Measurements from ENCODE around the gene FAR2.

Gene FAR2

DNA sequence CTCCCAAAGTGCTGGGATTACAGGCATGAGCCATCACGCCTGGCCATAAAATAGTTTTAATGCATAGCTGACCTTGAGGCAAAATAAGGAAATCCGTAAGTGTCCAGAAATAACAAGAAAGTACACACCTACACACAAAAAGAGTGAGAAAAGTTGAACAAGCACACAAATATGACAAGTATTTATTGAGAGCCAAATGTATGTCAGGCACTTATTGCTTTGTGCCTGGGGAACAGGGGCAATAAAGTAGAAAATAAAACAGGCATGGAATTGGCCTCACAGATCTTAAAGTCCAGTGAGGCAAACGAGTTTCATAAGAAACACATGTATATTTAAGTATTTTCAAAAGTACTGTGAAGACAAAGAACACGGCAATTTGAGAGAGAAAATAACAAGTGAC lies 128.2 kb downstream of the FAR2 start:
- Histone ChIP-seq H3K4ac (ENCODE audit: low read depth in 1 of 2, low read length in 2 of 2) (no peak overlapping the region), H3K4me2 (ENCODE audit: low read length, poor library complexity, severe bottlenecking) (no peak overlapping the region), H4K91ac (ENCODE audit: low read length) (no peak overlapping the region), H3K18ac (ENCODE audit: low read depth in 1 of 2, low read length in 2 of 2) (no peak overlapping the region), H3K27ac (ENCODE audit: low read length, poor library complexity, severe bottlenecking) (no peak overlapping the region), H4K8ac (ENCODE audit: low read length) (no peak overlapping the region), H3K4me3 (ENCODE audit: insufficient read depth in 1 of 2, low read depth in 1 of 2, low read length in 2 of 2) (no peak overlapping the region), H3K9me3 (ENCODE audit: control insufficient read depth, low read length) (no peaks in the 10 kb centered on the region), H3K79me1 (replicated peaks; ENCODE audit: low read length, poor library complexity, severe bottlenecking) (no peaks in the 10 kb centered on the region), H3K27me3 (ENCODE audit: control insufficient read depth in 1 of 2, insufficient read depth in 1 of 2, low read length in 2 of 2) (no peaks in the 10 kb centered on the region), H2BK15ac (ENCODE audit: low read depth, poor library complexity, severe bottlenecking) (no peak overlapping the region), H3K9ac (ENCODE audit: low read length) (no peak overlapping the region), H3K23ac (ENCODE audit: low read length in 2 of 2) (no peak overlapping the region), H2BK5ac (ENCODE audit: low read depth, low read length, poor library complexity, severe bottlenecking) (no peak overlapping the region), H2AFZ (ENCODE audit: low read depth, low read length) (no peak overlapping the region), H2BK120ac (ENCODE audit: low read depth, low read length) (no peak overlapping the region), H3K36me3 (ENCODE audit: control insufficient read depth in 1 of 2, insufficient read depth in 2 of 2, low read depth in 1 of 2, low read length in 2 of 2) (peaks cover 6 to 10% of the 10 kb centered on the region in 2 experiments), H2AK5ac (ENCODE audit: low read length, severe bottlenecking) (no peak overlapping the region), H3K4me1 (ENCODE audit: control insufficient read depth, insufficient read depth, low read depth, low read length) (no peaks in the 10 kb centered on the region), H3K14ac (ENCODE audit: low read length in 2 of 2) (no peak overlapping the region), H2BK12ac (ENCODE audit: low read length in 2 of 2) (no peak overlapping the region)
- DNase-seq: no peak
- WGBS: 89% methylated on average over 4 of the region's 4 CpGs

DNA sequence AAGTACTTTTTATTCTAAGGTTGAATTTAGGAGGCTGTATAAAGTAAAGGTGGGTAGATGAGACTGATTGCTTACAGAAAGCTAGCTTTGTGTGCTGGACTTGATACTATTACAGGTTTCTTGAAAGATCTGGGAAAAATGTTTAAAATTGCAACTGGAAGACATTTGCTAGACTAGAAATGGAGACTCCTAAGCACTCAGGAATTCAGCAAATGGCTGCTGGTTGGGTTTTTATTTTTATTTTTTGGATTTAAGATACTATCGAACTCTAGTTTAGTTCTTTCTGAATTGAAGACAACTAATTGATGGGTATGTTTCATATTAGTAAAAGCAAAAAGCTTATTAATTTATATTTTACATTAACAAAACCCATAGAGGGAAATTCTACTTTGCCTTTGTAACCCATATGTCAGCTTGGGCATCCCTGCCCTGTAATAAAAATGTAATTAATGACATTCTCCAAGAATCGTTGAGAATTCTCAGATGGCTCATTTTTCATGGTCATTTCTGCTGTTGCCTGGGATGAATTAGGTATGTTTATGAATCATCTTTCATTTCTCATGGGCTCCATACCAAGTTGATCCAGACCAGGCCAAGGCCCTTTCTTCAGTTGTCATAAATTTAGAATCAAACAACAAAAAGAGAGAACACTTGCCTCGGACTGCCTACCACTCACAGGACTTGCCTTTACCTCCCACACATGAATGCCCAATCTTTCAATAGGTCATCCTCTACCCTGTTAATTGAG lies 129.8 kb downstream of the FAR2 start:
- 13% methylated on average over 1 of the region's 3 CpGs for WGBS
- Histone ChIP-seq H3K23ac (ENCODE audit: low read length in 2 of 2) (no peak overlapping the region), H3K14ac (ENCODE audit: low read length in 2 of 2) (no peak overlapping the region), H3K18ac (ENCODE audit: low read depth in 1 of 2, low read length in 2 of 2) (no peak overlapping the region), H3K4me2 (ENCODE audit: low read length, poor library complexity, severe bottlenecking) (no peak overlapping the region), H2BK5ac (ENCODE audit: low read depth, low read length, poor library complexity, severe bottlenecking) (no peak overlapping the region), H3K4me3 (ENCODE audit: insufficient read depth in 1 of 2, low read depth in 1 of 2, low read length in 2 of 2) (no peak overlapping the region), H2BK15ac (ENCODE audit: low read depth, poor library complexity, severe bottlenecking) (no peak overlapping the region), H2AFZ (ENCODE audit: low read depth, low read length) (no peak overlapping the region), H3K36me3 (ENCODE audit: control insufficient read depth in 1 of 2, insufficient read depth in 2 of 2, low read depth in 1 of 2, low read length in 2 of 2) (peaks cover 0 to 5% of the 10 kb centered on the region in 2 experiments), H2AK5ac (ENCODE audit: low read length, severe bottlenecking) (no peak overlapping the region), H3K9ac (ENCODE audit: low read length) (peak overlapping the region; percentile 59), H4K91ac (ENCODE audit: low read length) (no peak overlapping the region), H3K4me1 (ENCODE audit: control insufficient read depth, insufficient read depth, low read depth, low read length) (no peaks in the 10 kb centered on the region), H3K79me1 (replicated peaks; ENCODE audit: low read length, poor library complexity, severe bottlenecking) (no peaks in the 10 kb centered on the region), H3K27me3 (ENCODE audit: control insufficient read depth in 1 of 2, insufficient read depth in 1 of 2, low read length in 2 of 2) (no peaks in the 10 kb centered on the region), H3K4ac (ENCODE audit: low read depth in 1 of 2, low read length in 2 of 2) (no peak overlapping the region), H2BK120ac (ENCODE audit: low read depth, low read length) (no peak overlapping the region), H3K9me3 (ENCODE audit: control insufficient read depth, low read length) (no peaks in the 10 kb centered on the region), H2BK12ac (ENCODE audit: low read length in 2 of 2) (no peak overlapping the region), H3K27ac (ENCODE audit: low read length, poor library complexity, severe bottlenecking) (no peak overlapping the region), H4K8ac (ENCODE audit: low read length) (no peak overlapping the region)
- no peak for DNase-seq

DNA sequence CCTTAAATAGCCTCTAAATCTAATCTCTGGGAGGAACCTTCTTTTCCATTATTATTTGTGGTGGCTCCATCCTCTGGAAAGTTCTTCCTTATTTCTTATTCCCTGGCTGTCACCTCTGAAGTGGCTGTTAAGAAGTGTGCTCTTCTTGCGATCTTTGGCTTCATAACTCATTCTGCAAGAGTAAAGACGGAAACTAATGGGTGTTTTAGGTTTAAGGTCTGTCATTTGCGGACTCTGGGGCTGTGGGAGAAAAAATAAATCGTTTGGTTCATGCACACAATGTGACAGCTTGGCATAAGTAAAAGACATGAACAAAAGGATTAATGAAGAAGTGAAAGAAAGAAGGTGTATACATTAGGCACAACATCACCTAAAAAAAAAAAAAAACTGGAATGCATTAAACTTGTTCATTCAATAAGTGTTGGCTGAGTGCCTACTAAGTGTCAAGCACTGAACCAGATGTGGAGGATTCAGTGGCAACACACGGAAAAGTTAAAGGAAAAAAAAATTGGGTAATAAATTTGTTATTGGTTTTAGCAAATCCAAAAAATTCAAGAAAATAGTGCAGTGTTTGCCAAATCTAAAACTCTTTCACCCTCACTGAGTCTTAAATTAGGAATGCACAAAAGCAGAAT lies 132.4 kb downstream of the FAR2 start:
- Histone ChIP-seq H3K27ac (ENCODE audit: low read length, poor library complexity, severe bottlenecking) (no peak overlapping the region), H3K23ac (ENCODE audit: low read length in 2 of 2) (no peak overlapping the region), H3K27me3 (ENCODE audit: control insufficient read depth in 1 of 2, insufficient read depth in 1 of 2, low read length in 2 of 2) (no peaks in the 10 kb centered on the region), H2BK12ac (ENCODE audit: low read length in 2 of 2) (no peak overlapping the region), H3K4me1 (ENCODE audit: control insufficient read depth, insufficient read depth, low read depth, low read length) (no peaks in the 10 kb centered on the region), H2BK5ac (ENCODE audit: low read depth, low read length, poor library complexity, severe bottlenecking) (no peak overlapping the region), H3K18ac (ENCODE audit: low read depth in 1 of 2, low read length in 2 of 2) (no peak overlapping the region), H3K9me3 (ENCODE audit: control insufficient read depth, low read length) (no peaks in the 10 kb centered on the region), H3K14ac (ENCODE audit: low read length in 2 of 2) (no peak overlapping the region), H2AK5ac (ENCODE audit: low read length, severe bottlenecking) (no peak overlapping the region), H2BK120ac (ENCODE audit: low read depth, low read length) (no peak overlapping the region), H3K36me3 (ENCODE audit: control insufficient read depth in 1 of 2, insufficient read depth in 2 of 2, low read depth in 1 of 2, low read length in 2 of 2) (no peaks in the 10 kb centered on the region), H3K4me3 (ENCODE audit: insufficient read depth in 1 of 2, low read depth in 1 of 2, low read length in 2 of 2) (no peak overlapping the region), H3K9ac (ENCODE audit: low read length) (no peak overlapping the region), H4K91ac (ENCODE audit: low read length) (no peak overlapping the region), H4K8ac (ENCODE audit: low read length) (no peak overlapping the region), H3K4me2 (ENCODE audit: low read length, poor library complexity, severe bottlenecking) (no peak overlapping the region), H2AFZ (ENCODE audit: low read depth, low read length) (no peak overlapping the region), H3K4ac (ENCODE audit: low read depth in 1 of 2, low read length in 2 of 2) (no peak overlapping the region), H3K79me1 (replicated peaks; ENCODE audit: low read length, poor library complexity, severe bottlenecking) (no peaks in the 10 kb centered on the region), H2BK15ac (ENCODE audit: low read depth, poor library complexity, severe bottlenecking) (no peak overlapping the region)
- no peak for DNase-seq
- 43% methylated on average over 5 of the region's 5 CpGs for WGBS

DNA sequence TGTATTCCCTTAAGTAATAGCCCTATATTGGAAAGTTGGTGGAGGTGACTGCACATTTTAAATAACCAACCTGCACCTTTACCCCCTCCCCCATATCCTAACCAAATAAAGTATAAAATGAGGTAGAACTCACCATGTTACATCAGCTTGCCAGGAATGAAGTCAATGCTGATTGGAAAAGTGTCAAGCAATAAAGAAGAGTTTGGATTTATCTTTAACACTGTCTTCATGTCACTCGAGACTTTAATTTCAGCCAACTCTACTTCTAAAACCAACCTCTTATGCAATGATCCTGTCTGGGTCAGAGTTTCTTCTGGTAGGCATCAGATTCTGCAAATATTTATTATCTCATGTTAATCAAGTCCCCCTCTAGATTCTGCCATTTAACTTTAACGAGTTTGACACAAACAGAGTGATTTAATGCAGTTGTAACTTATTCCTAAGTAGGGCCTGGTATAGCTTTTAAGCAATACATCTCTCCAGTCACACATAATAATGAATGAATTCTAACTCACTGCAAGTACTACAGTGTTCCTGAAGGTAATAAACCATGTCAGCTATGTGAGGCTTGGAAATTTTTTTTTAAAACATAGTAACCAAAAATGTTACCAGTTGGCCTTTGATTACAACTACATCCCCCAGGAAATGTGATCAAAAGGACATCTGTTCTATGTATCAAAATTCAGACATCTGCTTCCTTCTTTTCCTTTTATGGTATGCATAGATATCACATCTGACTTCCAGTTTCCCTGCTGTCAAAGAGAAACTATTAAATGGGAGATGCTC lies 133.1 kb downstream of the FAR2 start:
- H3K23ac ChIP-seq (ENCODE audit: low read length in 2 of 2): no peak overlapping the region
- H3K4me3 ChIP-seq (ENCODE audit: insufficient read depth in 1 of 2, low read depth in 1 of 2, low read length in 2 of 2): no peak overlapping the region
- DNase-seq: peak; percentile 39
- H3K27ac ChIP-seq (ENCODE audit: low read length, poor library complexity, severe bottlenecking): no peak overlapping the region
- H3K9me3 ChIP-seq (ENCODE audit: control insufficient read depth, low read length): no peaks in the 10 kb centered on the region
- no peak overlapping the region for H2BK120ac ChIP-seq (ENCODE audit: low read depth, low read length)
- no peak overlapping the region for H4K91ac ChIP-seq (ENCODE audit: low read length)
- no peak overlapping the region for H2BK12ac ChIP-seq (ENCODE audit: low read length in 2 of 2)
- H3K27me3 ChIP-seq (ENCODE audit: control insufficient read depth in 1 of 2, insufficient read depth in 1 of 2, low read length in 2 of 2): no peaks in the 10 kb centered on the region
- H4K8ac ChIP-seq (ENCODE audit: low read length): no peak overlapping the region
- H2BK5ac ChIP-seq (ENCODE audit: low read depth, low read length, poor library complexity, severe bottlenecking): no peak overlapping the region
- H3K4me1 ChIP-seq (ENCODE audit: control insufficient read depth, insufficient read depth, low read depth, low read length): no peaks in the 10 kb centered on the region
- no peak overlapping the region for H3K9ac ChIP-seq (ENCODE audit: low read length)
- no peaks in the 10 kb centered on the region for H3K79me1 ChIP-seq (replicated peaks; ENCODE audit: low read length, poor library complexity, severe bottlenecking)
- H2BK15ac ChIP-seq (ENCODE audit: low read depth, poor library complexity, severe bottlenecking): no peak overlapping the region
- no peak overlapping the region for H3K14ac ChIP-seq (ENCODE audit: low read length in 2 of 2)
- H2AFZ ChIP-seq (ENCODE audit: low read depth, low read length): no peak overlapping the region
- H3K4me2 ChIP-seq (ENCODE audit: low read length, poor library complexity, severe bottlenecking): no peak overlapping the region
- no peak overlapping the region for H2AK5ac ChIP-seq (ENCODE audit: low read length, severe bottlenecking)
- H3K18ac ChIP-seq (ENCODE audit: low read depth in 1 of 2, low read length in 2 of 2): no peak overlapping the region
- H3K36me3 ChIP-seq (ENCODE audit: control insufficient read depth in 1 of 2, insufficient read depth in 2 of 2, low read depth in 1 of 2, low read length in 2 of 2): no peaks in the 10 kb centered on the region
- H3K4ac ChIP-seq (ENCODE audit: low read depth in 1 of 2, low read length in 2 of 2): no peak overlapping the region
- 83% methylated on average over 1 of the region's 2 CpGs for WGBS

Measured in mesenchymal stem cell (in vitro differentiated cells and primary cell).